Pons (tissue), 1 donor: ENCODE measurements around the gene FPGT.
A peak's percentile ranks its signal among the peaks of the same experiment; 100 is the strongest.
"Not testable (repeated sequence)": the region's sequence is repeated elsewhere in the genome, so short reads cannot be mapped to it uniquely, and the experiment has no call there.

Experiments
- DNase-seq: peaks from one replicate; pipeline ENCODE4 v3.0.0-alpha.2; 2016; ENCODE audit warnings: low spot score

The FPGT gene

DNA sequence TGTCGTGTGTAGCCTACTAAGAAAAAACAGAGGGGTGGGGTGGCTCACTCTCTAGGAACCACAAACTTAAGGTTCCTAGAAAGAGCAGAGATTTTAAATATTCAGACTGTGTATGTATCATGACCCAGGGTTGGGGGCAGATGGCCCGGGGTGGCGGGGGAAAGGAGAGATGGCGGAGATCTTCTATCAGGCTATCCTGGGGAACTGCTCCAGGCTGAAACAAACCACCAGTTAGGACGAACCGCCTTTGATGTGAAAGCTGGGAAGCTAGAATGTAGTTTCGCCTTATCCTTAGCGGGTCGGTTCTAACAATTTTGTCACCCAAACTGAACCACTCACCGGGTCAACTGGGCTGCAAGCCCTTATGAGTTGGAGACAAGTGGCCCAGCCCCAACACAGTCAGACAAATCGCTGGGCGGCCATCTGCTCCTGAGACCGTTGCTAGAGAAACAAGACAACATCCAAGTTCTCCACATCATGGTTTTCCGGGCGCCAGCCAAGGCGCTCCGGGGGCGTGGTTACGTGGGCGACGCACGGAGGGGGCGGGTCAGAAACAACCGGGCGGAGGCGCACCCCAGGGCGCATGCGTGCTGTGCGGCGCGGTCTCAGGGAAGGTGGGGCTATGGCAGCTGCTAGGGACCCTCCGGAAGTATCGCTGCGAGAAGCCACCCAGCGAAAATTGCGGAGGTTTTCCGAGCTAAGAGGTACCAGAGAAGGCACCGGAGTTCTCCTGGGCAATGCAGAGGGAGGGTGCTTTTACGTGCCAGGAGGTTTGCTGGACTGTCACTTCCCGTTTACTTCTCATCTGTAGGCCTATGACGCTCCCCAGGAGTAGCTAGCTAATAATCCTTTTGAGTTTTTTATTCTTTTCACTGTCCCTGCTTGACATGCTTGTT lies at the start of gene FPGT, which contains the start of gene LRRIQ3:
TSS of gene FPGT (plus strand) at position 586 of the 896 bp plus-strand sequence. CDS start at position 623, 37 bp downstream.
TSS of gene LRRIQ3 (minus strand) at position 520 of the 896 bp plus-strand sequence. CDS start 14,492 bp downstream, outside the sequence.
- DNase-seq: peak; percentile 94

DNA sequence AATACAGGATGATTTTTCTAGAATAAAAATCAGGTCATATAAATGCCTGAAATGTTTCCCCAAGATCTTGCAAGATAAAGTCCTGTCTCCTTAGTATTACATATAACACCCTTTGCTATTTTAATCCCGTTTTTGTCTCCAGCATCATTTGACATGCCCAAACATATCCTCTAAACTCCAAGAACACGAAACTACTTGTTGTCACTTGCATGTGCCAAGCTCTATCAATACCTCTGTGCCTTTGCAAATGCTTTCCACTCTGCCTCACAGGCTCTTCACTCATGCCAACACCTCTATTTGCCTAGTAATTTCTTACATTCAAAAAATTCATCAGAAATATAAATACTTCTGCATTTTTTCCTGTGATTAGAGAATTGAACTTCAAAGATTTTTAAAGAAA lies 38.0 kb upstream of the FPGT start:
- no peak for DNase-seq

DNA sequence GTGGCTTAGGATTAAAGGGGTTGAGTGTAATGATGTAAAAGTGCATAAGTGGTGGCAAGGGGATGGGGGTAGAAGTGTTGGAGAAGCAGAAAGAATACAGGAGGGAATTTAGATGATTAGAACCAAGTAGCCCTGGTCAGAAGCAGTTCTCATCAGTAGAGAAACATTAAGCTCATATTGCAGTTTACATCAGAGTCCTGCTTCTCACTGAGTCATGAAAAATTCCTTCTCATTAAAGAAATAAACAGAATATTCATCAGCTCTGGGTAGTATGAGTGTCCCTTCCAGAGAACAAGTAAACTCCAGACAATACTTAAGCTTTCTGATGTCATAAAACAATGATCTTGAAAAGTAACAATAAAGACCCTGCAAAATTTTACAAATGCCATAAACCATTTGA lies 36.5 kb upstream of the FPGT start:
- DNase-seq: no peak

DNA sequence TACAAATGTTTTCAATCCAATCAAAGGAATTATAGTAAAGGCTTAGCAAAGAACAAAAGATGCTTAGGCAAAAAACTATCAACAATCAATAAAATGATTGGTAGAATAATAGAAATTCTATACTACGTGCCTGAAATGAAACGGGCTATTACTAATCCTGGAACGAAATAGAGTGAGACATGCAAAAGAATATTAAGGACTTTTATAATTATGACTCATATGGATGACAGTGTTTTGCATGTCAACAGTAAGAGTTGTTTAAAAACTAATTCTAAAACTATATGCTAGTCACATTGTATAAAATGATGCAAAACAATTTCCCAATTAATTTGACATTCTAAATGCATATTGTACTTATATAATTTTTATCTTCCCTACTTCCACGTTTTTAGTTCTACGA lies 35.7 kb upstream of the FPGT start:
- no peak for DNase-seq

DNA sequence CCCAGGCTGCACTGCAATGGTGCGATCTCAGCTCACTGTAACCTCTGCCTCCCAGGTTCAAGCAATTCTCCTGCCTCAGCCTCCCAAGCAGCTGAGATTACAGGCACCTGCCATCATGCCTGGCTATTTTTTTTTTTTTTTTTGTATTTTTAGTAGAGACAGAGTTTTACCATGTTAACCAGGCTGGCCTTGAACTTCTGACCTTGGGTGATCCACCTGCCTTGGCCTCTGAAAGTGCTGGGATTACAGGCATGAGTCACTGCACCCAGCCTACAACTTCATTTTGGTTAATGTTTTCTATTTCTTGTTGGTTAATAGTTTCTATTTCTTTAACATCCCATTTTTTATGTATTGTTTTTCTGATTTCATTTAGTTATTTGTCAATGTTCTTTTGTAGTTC lies 23.6 kb upstream of the FPGT start:
- DNase-seq: not testable (repeated sequence)

DNA sequence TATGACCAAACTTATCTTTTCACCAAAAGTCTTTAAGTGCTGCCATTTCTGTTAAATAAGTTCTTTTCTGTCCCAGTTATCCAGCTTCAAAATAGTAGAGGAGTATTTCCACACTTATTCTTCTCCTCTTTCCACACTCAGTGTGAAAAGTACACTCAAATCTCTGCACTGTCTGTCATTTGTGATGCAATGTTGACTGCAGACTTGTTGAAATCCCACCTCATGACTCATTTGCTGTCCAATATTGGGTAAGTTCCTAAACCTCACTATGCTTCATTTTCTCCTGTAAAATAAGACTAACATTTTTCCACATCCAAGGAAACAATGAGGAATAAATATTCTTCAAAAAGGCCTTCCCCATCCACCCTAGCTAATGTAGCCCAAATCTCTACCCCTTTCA lies 17.6 kb upstream of the FPGT start:
- DNase-seq: no peak

DNA sequence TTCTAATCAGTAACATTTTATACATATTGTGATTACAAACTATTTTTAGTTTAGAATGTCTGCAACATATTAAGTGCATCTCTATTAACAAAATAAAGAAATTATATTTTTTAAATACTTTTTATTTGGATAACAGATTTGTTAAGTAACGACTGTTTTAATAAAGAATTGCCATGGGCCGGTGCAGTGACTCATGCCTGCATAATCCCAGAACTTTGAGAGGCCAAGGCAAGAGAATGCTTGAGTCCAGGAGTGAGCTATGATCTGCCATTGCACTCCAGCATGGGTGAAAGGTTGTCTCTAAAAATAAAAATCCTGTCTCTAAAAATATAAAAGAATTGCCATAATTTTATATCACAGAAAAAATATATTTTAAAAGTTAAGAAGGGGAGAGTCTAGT lies 4.1 kb upstream of the FPGT start:
- DNase-seq: no peak

DNA sequence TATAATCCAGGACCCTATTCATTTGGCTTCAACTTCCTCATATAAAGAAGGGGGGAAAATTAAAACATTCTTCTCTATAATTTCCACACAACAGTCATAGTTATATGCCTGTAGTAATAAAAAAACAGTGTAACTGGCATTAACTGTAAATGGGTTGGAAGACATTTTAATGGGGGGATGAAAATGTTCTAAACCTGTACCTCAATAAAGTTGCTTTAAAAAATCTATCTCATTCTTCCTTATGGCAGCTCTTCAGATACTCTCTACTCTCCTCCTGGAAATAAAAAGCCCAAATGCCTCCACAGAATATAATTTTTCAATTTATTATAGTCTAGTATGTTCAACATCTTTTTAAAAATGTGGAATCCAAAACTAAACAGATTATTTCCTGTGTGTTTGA lies 2.7 kb upstream of the FPGT start:
- no peak for DNase-seq

DNA sequence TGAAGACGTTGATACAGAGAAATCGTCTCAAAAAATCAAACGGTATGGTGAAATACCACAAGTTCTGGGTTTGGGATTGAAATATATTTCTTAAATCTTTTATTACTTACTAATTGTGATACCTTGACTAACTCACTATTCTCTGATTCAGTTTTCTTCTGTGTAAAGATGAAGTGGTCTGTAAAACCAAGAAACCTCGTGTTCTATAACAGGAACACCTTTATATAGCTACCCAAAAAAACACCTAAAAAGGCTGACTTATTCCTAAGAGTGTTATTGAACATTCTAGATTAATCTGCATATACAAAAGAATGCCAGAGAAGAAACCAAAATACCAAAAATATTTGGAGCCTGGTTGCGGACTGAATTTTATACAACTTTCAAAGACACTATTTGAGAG lies 787 bp upstream of the FPGT start:
- DNase-seq: no peak

DNA sequence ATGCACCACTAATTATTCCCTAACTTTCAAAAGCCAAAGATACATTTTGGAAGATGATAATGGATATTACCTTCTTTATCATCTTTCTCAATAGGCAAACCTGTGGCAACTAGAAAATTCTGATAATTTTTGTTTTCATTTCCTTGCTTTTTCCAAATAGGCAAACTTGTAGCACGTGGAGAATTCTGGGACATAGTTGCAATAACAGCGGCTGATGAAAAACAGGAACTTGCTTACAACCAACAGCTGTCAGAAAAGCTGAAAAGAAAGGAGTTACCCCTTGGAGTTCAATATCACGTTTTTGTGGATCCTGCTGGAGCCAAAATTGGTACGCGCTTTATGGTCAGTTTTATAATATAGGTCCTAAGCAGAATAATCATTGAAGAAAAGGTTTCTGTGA lies 1.5 kb downstream of the FPGT start:
- DNase-seq: no peak

DNA sequence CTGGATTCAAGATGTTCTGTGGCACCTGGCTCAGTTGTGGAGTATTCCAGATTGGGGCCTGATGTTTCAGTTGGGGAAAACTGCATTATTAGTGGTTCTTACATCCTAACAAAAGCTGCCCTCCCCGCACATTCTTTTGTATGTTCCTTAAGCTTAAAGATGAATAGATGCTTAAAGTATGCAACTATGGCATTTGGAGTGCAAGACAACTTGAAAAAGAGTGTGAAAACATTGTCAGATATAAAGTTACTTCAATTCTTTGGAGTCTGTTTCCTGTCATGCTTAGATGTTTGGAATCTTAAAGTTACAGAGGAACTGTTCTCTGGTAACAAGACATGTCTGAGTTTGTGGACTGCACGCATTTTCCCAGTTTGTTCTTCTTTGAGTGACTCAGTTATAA lies 7.2 kb downstream of the FPGT start:
- DNase-seq: no peak

DNA sequence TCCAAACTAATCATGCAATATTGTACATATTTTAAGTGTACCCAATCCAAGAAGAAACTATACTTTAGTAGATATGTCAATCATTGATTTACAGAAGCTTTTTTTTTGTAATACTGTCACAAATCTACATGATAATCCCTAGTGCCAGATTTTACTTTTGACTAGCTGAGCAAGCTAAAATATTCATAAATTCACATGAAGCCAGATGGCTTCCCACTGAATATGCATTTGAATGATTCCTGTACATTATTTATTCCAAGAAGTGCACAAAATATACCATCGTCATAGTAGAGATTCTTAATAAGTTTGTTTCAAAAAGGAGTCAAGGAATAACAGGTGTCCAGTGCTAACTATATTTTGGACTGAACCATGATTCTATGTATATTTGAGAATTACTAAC lies 17.2 kb downstream of the FPGT start:
- DNase-seq: no peak

DNA sequence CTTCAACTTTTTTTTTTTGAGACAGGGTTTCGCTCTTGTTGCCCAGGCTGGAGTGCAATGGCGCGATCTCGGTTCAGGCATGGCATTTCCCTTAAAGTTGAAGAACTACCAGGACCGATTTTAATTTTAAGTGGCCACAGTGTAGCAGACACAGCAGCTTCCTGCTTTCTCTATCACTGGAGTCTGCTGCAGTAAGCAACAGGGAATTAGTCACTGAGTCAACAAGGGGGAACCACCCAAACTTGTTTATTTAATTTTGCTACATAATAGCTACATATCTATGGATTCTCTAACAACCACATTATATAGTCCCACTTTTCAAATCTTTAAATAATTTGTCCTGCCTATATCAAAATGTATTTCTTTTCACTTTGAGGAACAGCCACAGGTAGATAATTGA lies 24.7 kb downstream of the FPGT start:
- DNase-seq: no peak

DNA sequence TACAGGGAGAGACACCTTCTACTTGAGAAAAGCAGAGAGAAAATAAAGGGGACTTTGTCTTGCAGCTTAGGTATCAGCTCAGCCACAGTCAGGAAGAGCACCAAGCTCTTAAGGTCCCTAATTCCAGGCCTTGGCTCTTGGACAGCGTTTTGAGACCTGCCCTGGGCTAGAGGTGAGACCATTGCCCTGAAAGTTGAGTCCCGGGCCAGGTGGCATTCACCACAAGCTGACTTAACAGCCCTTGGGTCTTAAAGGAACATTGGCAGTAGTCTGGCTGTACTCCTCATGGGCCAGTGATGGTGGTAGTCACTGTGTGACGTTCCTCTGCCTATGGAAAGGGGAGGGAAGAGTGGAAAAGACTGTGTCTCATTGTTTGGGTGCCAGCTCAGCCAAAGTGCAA lies 25.4 kb downstream of the FPGT start:
- DNase-seq: no peak

DNA sequence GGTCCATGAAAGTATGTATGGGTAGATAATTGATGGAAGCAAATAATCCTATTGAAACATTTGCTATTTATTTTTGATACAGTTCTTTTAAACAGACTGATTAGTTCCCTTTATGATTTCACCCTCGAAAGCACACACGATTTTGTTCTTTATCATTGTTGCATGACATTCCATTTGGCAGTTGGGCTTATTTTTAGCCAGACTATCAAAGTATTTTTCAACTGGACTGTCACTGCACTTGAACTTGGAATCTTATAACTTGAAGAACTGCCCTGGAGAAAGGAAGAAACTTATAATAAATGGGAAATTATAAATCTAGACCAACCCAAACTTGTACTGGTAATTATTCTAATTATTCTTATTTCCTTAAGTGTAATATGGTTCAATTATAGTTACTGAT lies 37.1 kb downstream of the FPGT start, which contains the start of gene TNNI3K:
TSS of gene TNNI3K (plus strand) at position 235 of the 400 bp plus-strand sequence. CDS start at position 300, 65 bp downstream.
- no peak for DNase-seq

DNA sequence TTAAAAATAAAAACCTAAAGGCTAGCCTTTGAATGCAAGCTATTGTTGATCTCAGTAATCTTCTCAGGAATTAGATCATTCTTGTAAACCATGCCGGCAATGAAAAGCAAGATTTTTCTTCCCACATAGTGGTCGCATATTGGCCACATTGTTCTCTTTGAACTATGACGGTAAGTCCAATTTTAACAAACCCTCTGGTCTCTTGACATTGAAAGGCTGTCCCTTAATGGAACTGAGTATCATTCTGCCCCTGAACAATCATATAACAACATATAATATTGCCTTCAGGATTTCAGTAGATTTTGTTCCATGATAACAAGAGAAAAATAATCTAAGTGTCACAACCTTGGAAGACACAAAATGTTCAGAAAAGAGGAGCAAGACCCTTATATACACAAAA lies 38.4 kb downstream of the FPGT start:
- no peak for DNase-seq

DNA sequence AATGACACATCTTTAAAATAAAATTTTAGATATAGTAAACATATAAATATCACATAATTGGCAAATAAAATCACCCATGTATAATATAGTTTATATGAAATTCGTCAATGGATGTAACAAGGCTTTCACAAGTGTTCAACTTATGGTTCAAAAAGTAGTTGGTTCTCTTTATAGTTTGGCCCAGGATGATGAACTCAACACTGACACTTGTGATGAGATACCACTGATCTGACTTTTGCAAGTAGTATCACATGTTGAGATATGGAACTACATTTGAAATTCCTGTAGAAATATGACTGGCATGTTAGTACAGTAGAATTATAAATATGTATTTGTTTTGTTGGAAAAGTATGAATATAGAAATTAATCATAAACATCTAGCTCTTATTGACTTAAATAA lies 39.0 kb downstream of the FPGT start:
- no peak for DNase-seq

DNA sequence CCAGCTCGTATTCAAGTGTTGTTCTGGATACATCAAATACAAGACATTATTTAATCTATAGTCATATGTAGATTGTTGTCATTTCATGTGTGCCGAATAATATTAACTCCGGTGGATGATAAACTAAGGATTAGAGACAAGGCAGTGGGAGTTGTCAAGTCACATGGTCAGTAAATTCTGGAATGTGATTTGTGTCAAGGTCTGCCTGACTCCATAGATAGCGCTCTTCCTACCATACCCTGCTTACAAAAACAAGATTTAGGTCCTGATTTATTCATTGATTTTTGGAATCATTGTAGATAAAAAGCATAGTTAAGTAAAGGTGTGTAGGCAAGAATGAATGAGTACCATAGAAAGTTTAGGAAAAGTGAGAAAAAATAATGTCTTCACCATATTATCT lies 39.7 kb downstream of the FPGT start:
- no peak for DNase-seq

DNA sequence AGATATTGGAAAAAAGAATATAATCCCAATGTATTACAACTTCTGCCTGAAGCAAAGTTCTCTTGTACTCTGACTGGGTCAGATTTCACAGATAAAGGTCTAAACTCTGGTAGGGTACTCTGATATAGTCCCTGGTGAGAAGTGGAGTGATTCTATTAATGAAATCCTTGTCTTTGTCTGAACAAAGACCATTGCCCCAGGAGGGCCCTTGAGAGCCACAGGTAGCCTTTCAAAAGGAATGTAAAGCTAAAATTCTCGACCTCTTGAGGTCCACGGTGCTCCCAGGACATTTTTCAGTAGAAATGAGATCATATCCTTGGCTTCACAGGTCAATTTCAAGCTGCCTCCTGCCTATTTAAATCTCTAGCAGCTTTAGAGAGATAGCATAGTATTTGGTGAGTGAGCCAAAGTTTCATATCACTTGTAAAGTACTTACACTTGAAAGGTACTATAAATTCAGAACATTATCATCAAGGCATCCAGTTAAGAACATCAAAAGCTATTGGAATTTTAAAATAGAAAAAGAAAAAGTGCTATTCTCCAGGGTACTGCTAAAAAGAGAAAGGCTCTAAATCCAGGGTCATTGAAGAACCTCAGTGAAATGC lies 47.2 kb downstream of the FPGT start:
- DNase-seq: no peak

DNA sequence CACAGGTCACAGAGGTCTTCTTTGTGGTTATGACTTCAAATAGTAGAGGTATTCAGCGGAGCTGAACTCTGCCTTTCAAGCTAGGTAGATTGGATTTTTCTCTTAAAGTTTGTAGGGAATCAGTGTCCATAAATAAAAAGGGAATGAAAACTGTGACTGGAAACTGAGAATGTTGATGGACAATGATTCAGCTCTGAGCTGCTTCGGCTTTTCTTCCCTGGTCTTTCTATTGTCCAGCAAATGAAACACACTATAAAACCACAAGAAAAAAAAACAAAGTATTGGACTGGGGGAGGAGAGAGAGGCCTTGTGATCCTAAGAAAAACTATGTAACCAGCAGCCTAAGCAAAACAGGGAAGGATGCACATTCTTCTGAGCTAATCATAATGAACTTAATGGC lies 48.3 kb downstream of the FPGT start:
- DNase-seq: no peak

DNA sequence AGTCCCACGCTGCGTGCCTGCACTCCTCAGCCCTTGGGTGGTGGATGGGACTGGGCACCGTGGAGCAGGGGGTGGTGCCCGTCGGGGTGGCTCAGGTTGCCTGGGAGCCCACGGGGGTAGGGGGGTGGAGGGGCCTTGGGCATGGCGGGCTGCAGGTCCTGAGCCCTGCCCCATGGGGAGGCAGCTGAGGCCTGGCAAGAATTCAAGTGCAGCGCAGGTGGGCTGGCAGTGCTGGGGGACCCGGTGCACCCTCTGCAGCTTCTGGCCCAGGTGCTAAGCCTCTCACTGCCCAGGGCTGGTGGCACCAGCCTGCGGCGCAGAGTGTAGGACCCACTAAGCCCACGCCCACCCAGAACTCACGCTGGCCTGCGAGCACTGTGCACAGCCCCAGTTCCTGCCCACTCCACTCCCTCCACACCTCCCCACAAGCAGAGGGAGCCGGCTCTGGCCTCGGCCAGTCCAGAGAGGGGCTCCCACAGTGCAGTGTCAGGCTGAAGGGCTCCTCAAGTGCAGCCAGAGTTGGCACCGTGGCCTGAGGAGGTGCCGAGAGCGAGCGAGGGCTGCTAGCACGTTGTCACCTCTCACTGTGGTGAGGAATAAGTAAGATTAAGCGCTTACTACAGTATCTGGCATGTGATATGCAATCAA lies 50.0 kb downstream of the FPGT start:
- DNase-seq: no peak

DNA sequence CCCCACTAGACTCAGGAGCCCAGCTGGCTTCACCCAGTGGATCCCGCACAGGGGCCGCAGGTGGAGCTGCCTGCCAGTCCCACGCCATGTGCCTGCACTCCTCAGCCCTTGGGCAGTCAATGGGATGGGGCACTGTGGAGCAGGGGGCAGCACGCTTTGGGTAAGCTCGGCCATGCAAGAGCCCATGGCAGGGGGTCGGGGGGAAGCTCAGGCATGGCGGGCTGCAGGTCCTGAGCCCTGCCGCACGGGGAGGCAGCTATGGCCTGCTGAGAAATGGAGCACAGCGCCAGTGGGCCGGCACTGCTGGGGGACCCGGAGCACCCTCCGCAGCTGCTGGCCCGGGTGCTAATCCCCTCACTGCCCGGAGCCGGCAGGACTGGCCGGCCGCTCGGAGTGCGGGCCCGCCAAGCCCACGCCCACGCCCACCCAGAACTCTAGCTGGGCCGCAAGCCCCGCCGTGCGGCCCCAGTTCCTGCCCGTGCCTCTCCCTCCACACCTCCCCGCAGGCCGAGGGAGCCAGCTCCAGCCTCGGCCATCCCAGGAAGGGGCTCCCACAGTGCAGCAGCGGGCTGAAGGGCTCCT lies 55.3 kb downstream of the FPGT start:
- DNase-seq: not testable (repeated sequence)
